T-helper 17 cell (primary cell): ENCODE results near the gene ALG1. TPM values are rescaled to one million over a fixed set of nuclear protein-coding genes. Genes with fewer than 3 reads are reported as not detected.
"Not testable (repeated sequence)": the region's sequence is repeated elsewhere in the genome, so short reads cannot be mapped to it uniquely, and the experiment has no call there.

Experiments used
- ATAC-seq: fragments of 150-1000 bp; cut with Tn5 transposase; 2 replicates; pipeline ENCODE4 v1.10.0; 2021; ENCODE audit warnings: mild to moderate bottlenecking, moderate library complexity
- DNase-seq, 3 donors: peaks; one replicate each; pipeline versions ENCODE4 v3.0.0 to v3.0.0-alpha.2; 2020 to 2021
- H3K9me3 ChIP-seq: one replicate; pipeline ENCODE4 v1.7.0; 2013; ENCODE audit warnings: low read length, mild to moderate bottlenecking; ENCODE audit not compliant: control insufficient read depth, poor library complexity, severe bottlenecking
- H3K27ac Mint-ChIP-seq: one replicate; pipeline ENCODE4 v1.8.0; 2022; ENCODE audit warnings: mild to moderate bottlenecking, moderate library complexity, mixed read lengths
- H3K27me3 Mint-ChIP-seq: one replicate; pipeline ENCODE4 v1.8.0; 2022; ENCODE audit warnings: mixed read lengths
- H3K36me3 Mint-ChIP-seq: one replicate; pipeline ENCODE4 v1.8.0; 2022; ENCODE audit warnings: low read depth, mixed read lengths
- H3K4me1 Mint-ChIP-seq: one replicate; pipeline ENCODE4 v1.8.0; 2022; ENCODE audit warnings: mild to moderate bottlenecking, mixed read lengths
- H3K4me3 Mint-ChIP-seq: one replicate; pipeline ENCODE4 v1.8.0; 2022; ENCODE audit warnings: mild to moderate bottlenecking, moderate library complexity, mixed read lengths
- total RNA-seq, 4 donors: library from RNA in 2 of 4; stranded (reverse) in 2 of 4; gene quantifications; one replicate each; pipeline ENCODE4 v1.2.3 and lab custom pipeline; 2022 to 2026

ALG1 gene
- total RNA-seq, 2 donors from 2014 or later: 10.0 to 10.3 TPM

DNA sequence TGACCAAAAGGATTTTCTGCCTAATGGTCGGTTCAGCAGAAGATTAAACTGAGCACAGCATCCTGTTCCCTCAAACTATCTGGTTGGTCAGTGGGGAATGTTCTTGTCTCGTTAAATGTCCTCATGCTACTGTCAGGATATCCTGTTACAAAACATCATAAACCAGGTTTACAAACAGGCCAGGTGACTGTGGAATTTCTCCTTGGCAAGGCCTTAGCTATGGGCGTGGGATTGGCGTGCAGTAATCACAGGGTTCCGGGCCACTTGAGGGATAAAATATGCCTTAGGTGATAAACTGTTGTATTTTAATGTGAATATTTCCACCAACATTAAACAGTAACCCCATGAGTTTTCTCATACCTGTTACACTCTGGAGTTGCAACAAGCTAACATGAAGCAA is 33.4 kb downstream of the ALG1 start:
- not testable (repeated sequence) for DNase-seq, H3K9me3 ChIP-seq, H3K4me1 Mint-ChIP-seq, H3K4me3 Mint-ChIP-seq, H3K27me3 Mint-ChIP-seq, ATAC-seq, H3K36me3 Mint-ChIP-seq, H3K27ac Mint-ChIP-seq

DNA sequence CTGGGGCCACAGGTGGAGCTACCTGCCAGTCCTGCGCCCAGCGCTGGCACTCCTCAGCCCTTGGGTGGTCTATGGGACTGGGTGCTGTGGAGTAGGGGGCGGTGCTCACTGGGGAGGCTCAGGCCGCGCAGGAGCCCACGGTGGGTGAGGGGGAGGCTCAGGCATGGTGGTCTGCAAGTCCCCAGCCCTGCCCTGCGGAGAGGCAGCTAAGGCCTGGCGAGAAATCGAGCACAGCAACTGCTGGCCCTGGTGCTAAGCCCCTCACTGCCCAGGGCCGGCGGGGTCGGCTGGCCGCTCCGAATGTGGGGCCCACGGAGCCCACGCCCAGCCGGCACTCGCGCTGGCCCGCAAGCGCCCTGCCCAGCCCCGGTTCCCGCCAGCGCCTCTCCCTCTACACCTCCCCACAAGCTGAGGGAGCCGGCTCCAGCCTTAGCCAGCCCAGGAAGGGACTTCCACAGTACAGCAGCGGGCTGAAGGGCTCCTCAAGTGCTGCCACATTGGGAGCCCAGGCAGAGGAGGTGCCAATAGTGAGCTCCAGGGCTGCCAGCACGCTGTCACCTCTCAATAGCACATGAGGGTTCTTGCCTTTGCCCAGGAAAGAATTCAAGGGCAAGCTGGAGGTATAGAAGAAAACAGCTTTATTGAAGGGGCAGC is 37.0 kb downstream of the ALG1 start:
- H3K27me3 Mint-ChIP-seq: peaks cover 13% of the 10 kb centered on the region
- DNase-seq (no peak), ATAC-seq (no peak)
- H3K36me3 Mint-ChIP-seq: no peaks in the 10 kb centered on the region
- no peaks in the 10 kb centered on the region for H3K4me1 Mint-ChIP-seq
- no peaks in the 10 kb centered on the region for H3K9me3 ChIP-seq
- no peak overlapping the region for H3K4me3 Mint-ChIP-seq
- H3K27ac Mint-ChIP-seq: no peak overlapping the region

DNA sequence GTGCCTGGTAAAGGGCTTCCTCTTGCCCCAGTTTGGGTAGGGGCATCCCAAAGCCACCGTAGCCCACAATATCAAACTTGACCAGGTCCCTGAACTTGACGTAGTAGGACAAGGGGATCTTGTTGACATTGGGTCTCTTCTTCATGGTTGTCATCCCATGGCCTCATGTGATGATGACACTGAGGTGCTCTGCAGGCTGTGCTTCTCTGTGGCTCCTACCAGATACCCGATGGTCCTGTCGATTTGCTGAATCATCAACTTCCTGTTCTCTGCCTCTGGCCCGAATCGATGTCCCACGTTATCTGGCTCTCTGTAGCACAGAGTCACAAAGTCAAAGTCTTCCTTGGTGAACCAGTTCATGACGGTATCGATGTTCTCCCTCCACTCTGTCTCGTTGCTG is 39.3 kb downstream of the ALG1 start:
- not testable (repeated sequence) for H3K9me3 ChIP-seq, H3K4me1 Mint-ChIP-seq, H3K36me3 Mint-ChIP-seq, H3K4me3 Mint-ChIP-seq, H3K27ac Mint-ChIP-seq, ATAC-seq, DNase-seq
- H3K27me3 Mint-ChIP-seq: peaks cover 13% of the 10 kb centered on the region

DNA sequence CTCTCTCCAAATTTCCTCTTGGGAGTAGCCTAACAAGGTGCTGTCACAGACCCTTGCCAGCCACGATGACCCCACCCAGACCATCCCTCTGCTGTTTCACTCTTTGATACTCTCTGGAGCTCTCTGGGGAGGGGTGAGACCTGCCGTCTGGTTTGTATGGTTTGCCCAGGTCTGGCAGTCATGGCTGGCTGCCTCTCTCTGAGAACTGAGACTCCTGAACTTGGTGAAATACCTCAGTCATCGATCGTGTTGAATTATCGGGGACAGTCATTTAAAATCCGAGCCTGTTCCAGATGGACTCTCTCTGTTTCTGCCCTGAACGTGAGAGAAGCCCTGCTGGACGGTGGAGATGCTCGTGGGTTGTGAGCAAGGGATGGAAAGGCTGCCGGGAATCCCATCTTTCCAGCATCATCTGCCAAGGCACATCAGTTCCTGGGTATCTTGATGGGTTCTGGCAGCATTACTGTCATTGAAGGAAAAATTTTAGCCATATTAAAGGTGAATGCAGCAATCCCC is 45.2 kb downstream of the ALG1 start:
- ATAC-seq, H3K36me3 Mint-ChIP-seq, H3K9me3 ChIP-seq, DNase-seq: not testable (repeated sequence)
- peaks cover 10% of the 10 kb centered on the region for H3K4me1 Mint-ChIP-seq
- peak overlapping the region; percentile 12 for H3K4me3 Mint-ChIP-seq
- H3K27me3 Mint-ChIP-seq: peaks cover 18% of the 10 kb centered on the region
- H3K27ac Mint-ChIP-seq: peak overlapping the region; percentile 62

DNA sequence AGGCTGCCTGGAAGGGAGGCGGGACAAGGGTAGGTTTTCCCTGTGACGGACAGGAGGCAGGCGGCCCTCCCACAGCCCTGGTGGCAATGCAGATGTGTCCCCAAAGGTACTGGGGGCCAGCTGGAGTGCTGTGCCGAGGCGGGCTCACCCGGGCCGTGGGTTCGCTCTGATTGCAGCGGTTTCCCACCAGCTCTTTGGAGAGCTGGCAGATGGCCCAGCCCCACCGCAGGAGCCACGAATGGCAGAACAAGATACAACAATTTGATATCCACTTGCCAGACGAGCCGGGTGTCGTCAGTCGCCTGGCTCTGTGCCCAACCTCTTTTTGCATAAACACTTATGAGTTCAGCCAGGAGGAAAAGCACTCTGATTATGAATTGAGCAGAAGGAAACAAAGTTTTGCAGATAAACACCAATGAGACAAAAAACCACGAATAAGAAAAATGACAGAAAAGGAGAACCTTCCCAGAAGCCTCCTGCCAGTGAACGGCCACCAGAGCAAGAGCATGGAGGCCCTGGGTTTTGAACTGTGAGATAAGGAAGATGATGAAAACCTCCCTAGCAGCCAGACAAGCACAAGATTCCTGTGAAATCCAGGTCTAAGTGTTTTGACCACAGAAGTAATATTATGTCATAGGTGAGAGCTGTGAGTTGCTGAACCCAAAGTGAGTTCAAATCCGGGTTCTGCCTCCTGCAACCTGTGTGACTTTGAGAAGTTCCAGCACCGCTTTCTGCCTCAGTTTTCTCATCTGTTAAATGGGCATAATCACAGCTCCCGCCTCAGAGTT is 45.9 kb downstream of the ALG1 start:
- Mint-ChIP-seq H3K27me3 (peaks cover 18% of the 10 kb centered on the region), H3K4me3 (peak overlapping the region; percentile 67), H3K27ac (peak overlapping the region; percentile 62), H3K4me1 (peaks cover 10% of the 10 kb centered on the region)
- H3K9me3 ChIP-seq, H3K36me3 Mint-ChIP-seq: not testable (repeated sequence)
- DNase-seq (peak in 2 of 3 donors; percentile 23 to 43), ATAC-seq (peak; percentile 61)

DNA sequence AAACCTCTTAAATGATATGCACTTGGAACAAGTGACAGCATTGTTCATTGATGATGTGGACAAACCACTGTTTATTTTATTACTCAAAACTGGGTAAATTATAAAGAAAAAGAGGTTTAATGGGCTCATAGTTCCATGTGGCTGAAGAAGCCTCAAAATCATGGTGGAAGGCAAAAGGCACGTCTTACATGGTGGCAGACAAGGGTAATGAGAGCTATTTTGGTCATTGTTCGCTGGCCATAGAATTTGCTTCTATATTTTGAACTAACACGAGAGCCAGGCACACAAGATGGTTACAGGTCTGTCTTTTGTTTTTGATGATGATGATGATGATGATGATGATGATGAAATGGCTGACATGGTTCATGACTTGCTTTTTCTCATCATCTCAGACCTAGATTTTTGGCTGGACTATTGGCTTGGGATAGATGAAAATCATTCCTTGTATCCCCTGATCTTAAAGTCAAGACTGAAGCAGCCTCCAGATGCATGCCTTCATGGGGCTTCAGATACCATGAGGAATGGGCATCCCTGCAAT is 59.9 kb downstream of the ALG1 start:
- H3K27me3 Mint-ChIP-seq: peaks cover 48% of the 10 kb centered on the region
- not testable (repeated sequence) for DNase-seq, H3K4me1 Mint-ChIP-seq, H3K4me3 Mint-ChIP-seq, ATAC-seq, H3K9me3 ChIP-seq, H3K27ac Mint-ChIP-seq, H3K36me3 Mint-ChIP-seq

DNA sequence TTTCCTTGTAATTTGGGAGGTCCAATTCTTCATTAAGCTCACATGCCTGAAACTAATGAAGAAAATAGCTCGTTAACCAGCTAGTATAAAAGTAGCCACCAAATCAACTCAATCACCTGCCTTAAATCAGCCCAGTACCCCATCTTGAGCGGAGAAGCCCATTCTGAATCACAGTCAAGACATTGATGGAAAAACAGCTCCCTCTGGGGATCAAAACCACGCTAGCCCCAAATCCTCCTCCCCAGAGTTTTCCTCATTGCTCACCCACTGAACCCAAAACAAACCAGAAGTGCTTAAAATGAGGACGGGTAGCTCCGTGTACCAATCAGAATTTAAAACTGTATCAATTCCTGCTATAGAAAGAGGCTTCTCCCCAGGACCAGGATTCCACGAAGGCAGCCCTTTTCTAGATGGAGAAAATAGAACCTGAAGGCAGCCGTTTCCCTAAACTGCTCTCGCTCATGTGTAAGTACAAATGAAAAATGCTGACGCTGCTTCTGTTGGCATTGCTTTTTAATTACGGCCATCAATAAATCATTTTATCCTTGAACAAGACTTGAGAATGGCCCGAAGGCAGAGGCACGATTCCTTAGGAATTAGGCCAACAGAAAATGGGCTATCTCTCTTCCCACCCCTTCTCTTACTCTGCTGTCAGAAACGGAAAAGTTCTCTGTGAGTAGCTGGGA is 61.4 kb downstream of the ALG1 start:
- not testable (repeated sequence) for H3K4me3 Mint-ChIP-seq, H3K36me3 Mint-ChIP-seq, H3K4me1 Mint-ChIP-seq, ATAC-seq, DNase-seq, H3K9me3 ChIP-seq, H3K27ac Mint-ChIP-seq
- peaks cover 57% of the 10 kb centered on the region for H3K27me3 Mint-ChIP-seq

DNA sequence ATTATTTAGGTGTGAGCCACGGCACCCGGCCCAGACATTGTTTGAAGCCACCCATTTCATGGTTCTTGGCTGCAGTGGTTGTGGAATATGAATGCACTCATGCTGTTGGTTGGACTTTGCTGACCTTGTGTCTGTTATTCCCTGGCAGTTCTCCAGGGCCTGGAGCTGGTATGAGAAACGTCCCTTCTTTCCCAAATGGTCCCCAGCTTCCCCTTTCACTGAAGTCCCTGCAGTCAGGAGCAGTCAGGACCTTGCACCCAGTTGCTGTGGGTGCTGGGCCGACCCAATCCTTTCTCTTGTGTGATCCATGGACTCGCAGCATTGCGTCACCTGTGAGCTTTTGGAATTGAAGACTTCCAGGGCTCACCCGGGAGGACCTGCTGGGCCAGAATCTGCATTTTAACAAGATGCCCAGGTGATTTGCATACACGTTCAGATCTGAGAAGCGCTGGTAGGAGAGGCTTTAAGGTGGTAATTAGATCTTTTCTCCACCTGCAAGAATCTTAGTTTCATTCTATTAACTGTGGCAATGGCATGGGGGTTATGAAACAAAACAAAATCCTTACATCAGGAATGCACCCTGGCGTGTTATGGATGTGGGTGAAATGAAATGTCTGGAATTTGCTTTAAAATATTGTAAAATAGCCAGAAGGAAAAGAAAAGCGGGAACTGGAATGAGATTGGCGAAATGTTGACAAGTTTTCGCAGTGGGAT is 63.3 kb downstream of the ALG1 start:
- H3K27ac Mint-ChIP-seq, H3K36me3 Mint-ChIP-seq, H3K9me3 ChIP-seq, H3K4me3 Mint-ChIP-seq, H3K4me1 Mint-ChIP-seq, DNase-seq, ATAC-seq: not testable (repeated sequence)
- H3K27me3 Mint-ChIP-seq: peaks cover 62% of the 10 kb centered on the region

Other genes starting within 250 kb of the ALG1 start
- gene GLYR1, start 224.6 kb upstream of the ALG1 start, total RNA-seq: 100 to 1,000 TPM in 1 of 2 donors, 10 to 100 TPM in 1; 91.9 to 108 TPM
- 10 to 100 TPM; 47.5 to 69.8 TPM for gene UBN1, start 224.4 kb upstream of the ALG1 start, total RNA-seq
- not detected for gene PPL, start 134.7 kb upstream of the ALG1 start, total RNA-seq
- 10 to 100 TPM in 1 of 2 donors, under 1 TPM in 1; 0.45 to 13.9 TPM for gene SEC14L5, start 113.5 kb upstream of the ALG1 start, total RNA-seq
- 10 to 100 TPM; 25.8 to 36.1 TPM for gene NAGPA, start 37.9 kb upstream of the ALG1 start, total RNA-seq
- gene C16orf89, start 5.9 kb upstream of the ALG1 start, total RNA-seq: not detected
- gene EEF2KMT, start 26.0 kb downstream of the ALG1 start, total RNA-seq: 1 to 10 TPM; 4.4 to 6.0 TPM